Natural killer cell (primary cell): ENCODE results near the gene TMEM221. TPM values are rescaled to one million over a fixed set of nuclear protein-coding genes. Genes with fewer than 3 reads are reported as not detected.

Experiments
- ATAC-seq, 3 donors: fragments of 150-1000 bp in 2 of 3; fragments of 200-7000 bp in 1 of 3; cut with Tn5 transposase; 1 replicate in 1 of 3; 2 replicates in 2 of 3; pipeline ENCODE4 v1.10.0; 2021; ENCODE audit warnings: mild to moderate bottlenecking in 2 of 3, moderate library complexity in 2 of 3
- DNase-seq, 2 donors: peaks; one replicate each; pipeline versions ENCODE4 v3.0.0 to v3.0.0-alpha.2; 2013 to 2021; ENCODE audit warnings: mixed read lengths in 1 of 2
- H3K27ac ChIP-seq: one replicate; pipeline ENCODE4 v1.5.1; 2013; ENCODE audit warnings: mild to moderate bottlenecking, low read length
- H3K27me3 ChIP-seq: one replicate; pipeline ENCODE4 v1.6.1; 2013; ENCODE audit warnings: low read length; ENCODE audit not compliant: control insufficient read depth, insufficient read depth
- H3K36me3 ChIP-seq: one replicate; pipeline ENCODE4 v1.6.1; 2013; ENCODE audit warnings: low read length; ENCODE audit not compliant: control insufficient read depth, insufficient read depth
- H3K4me1 ChIP-seq: one replicate; pipeline ENCODE4 v1.6.1; 2013; ENCODE audit warnings: low read length; ENCODE audit not compliant: control insufficient read depth, insufficient read depth
- H3K4me3 ChIP-seq: one replicate; pipeline ENCODE4 v1.5.1; 2013; ENCODE audit warnings: low read length
- H3K9me3 ChIP-seq: one replicate; pipeline ENCODE4 v1.6.1; 2013; ENCODE audit warnings: low read length; ENCODE audit not compliant: control insufficient read depth, insufficient read depth
- H3K27ac Mint-ChIP-seq, 2 donors: one replicate each; pipeline ENCODE4 v1.8.0; 2022; ENCODE audit warnings: mild to moderate bottlenecking in 2 of 2, mixed read lengths in 2 of 2, moderate library complexity in 1 of 2
- H3K27me3 Mint-ChIP-seq, 2 donors: one replicate each; pipeline ENCODE4 v1.8.0; 2022; ENCODE audit warnings: low read depth in 2 of 2, mixed read lengths in 2 of 2
- H3K36me3 Mint-ChIP-seq: one replicate; pipeline ENCODE4 v1.8.0; 2022; ENCODE audit warnings: mixed read lengths
- H3K4me1 Mint-ChIP-seq, 2 donors: one replicate each; pipeline ENCODE4 v1.8.0; 2022; ENCODE audit warnings: mixed read lengths in 2 of 2
- H3K4me3 Mint-ChIP-seq: one replicate; pipeline ENCODE4 v1.8.0; 2022; ENCODE audit warnings: mild to moderate bottlenecking, moderate library complexity, mixed read lengths
- H3K9me3 Mint-ChIP-seq, 2 donors: one replicate each; pipeline ENCODE4 v1.8.0; 2022; ENCODE audit warnings: mixed read lengths in 2 of 2
- CTCF ChIP-seq: fragments of 200-600 bp; IDR thresholded peaks from one replicate; pipeline ENCODE4 v1.8.0; 2022; ENCODE audit warnings: antibody characterized with exemption
- WGBS: methylation state at CpG from one replicate; pipeline ENCODE4 v1.1.7; 2013; ENCODE audit warnings: missing lambda C conversion rate; ENCODE audit not compliant: insufficient coverage; 5-methylcytosine and 5-hydroxymethylcytosine counted together
- intact Hi-C: fragments of 100-400 bp; cut with micrococcal nuclease; formaldehyde crosslinking; loops from one replicate; pipeline ENCODE4 v1.14.2; 2022
- total RNA-seq, 4 donors: library from RNA; stranded (reverse); fragments of 120-200 nt in 1 of 4; gene quantifications; one replicate each; pipeline versions ENCODE4 v1.2.3 to v1.2.4, GENCODE V29; 2013 to 2022

Gene TMEM221
- total RNA-seq, 3 donors from 2014 or later (not counting 1 experiment from before 2014, with no cell fraction given), result not detected

- DNase-seq (no peak), ATAC-seq (no peak)
- H3K27ac ChIP-seq, result peak overlapping the region; percentile 84
- peak overlapping the region; percentile 90 to 96 for H3K27ac Mint-ChIP-seq
- no peaks in the 10 kb centered on the region for H3K27me3 ChIP-seq
- intact Hi-C loops, result loop anchor here (5.0 kb wide), 1 partner anchor 696 kb away; no protein-coding TSS in a partner anchor
- peak overlapping the region; percentile 98 for H3K4me3 Mint-ChIP-seq
- WGBS, result 82% methylated on average over 25 of the region's 25 CpGs
- no peaks in the 10 kb centered on the region for H3K9me3 Mint-ChIP-seq
- H3K9me3 ChIP-seq, result no peaks in the 10 kb centered on the region
- H3K36me3 ChIP-seq, result no peaks in the 10 kb centered on the region
- no peaks in the 10 kb centered on the region for H3K27me3 Mint-ChIP-seq
- H3K4me3 ChIP-seq, result no peak overlapping the region
- H3K4me1 Mint-ChIP-seq, result peaks cover 32 to 44% of the 10 kb centered on the region in 2 donors
- H3K36me3 Mint-ChIP-seq, result no peaks in the 10 kb centered on the region
- TF ChIP-seq CTCF, result no peak
- peaks cover 38% of the 10 kb centered on the region for H3K4me1 ChIP-seq
Observed at GRCh38 chr19:17468302-17469091, 20.0 kb upstream of the TMEM221 start.

- no peaks in the 10 kb centered on the region for H3K9me3 Mint-ChIP-seq
- Histone ChIP-seq H3K4me3 (no peak overlapping the region), H3K9me3 (no peaks in the 10 kb centered on the region), H3K27me3 (no peaks in the 10 kb centered on the region), H3K36me3 (no peaks in the 10 kb centered on the region), H3K27ac (no peak overlapping the region), H3K4me1 (peaks cover 30% of the 10 kb centered on the region)
- intact Hi-C loops, result loop anchor here (5.0 kb wide), 1 partner anchor 695 kb away; no protein-coding TSS in a partner anchor
- DNase-seq (no peak), ATAC-seq (no peak)
- peaks cover 25 to 36% of the 10 kb centered on the region in 2 donors for H3K4me1 Mint-ChIP-seq
- no peak for TF ChIP-seq CTCF
- no peaks in the 10 kb centered on the region for H3K36me3 Mint-ChIP-seq
- no peaks in the 10 kb centered on the region for H3K27me3 Mint-ChIP-seq
- WGBS, result 91% methylated on average over 12 of the region's 12 CpGs
- H3K4me3 Mint-ChIP-seq, result peak overlapping the region; percentile 31
- peak overlapping the region; percentile 36 to 63 for H3K27ac Mint-ChIP-seq
Observed at GRCh38 chr19:17467471-17468301, 19.2 kb upstream of the TMEM221 start.

- ATAC-seq (no peak), DNase-seq (no peak)
- H3K27me3 ChIP-seq, result no peaks in the 10 kb centered on the region
- Mint-ChIP-seq H3K36me3 (no peaks in the 10 kb centered on the region), H3K27ac (no peak overlapping the region), H3K9me3 (no peaks in the 10 kb centered on the region), H3K4me1 (peaks cover 25 to 32% of the 10 kb centered on the region in 2 donors), H3K27me3 (no peaks in the 10 kb centered on the region), H3K4me3 (no peak overlapping the region)
- intact Hi-C loops, result loop anchor here (1.0 to 5.0 kb wide), 2 partner anchors 120 to 694 kb away; no protein-coding TSS in a partner anchor
- TF ChIP-seq CTCF, result peak; percentile 14
- no peak overlapping the region for H3K4me3 ChIP-seq
- no peaks in the 10 kb centered on the region for H3K9me3 ChIP-seq
- H3K4me1 ChIP-seq, result peaks cover 25% of the 10 kb centered on the region
- WGBS, result 66% methylated on average over 5 of the region's 6 CpGs
- H3K27ac ChIP-seq, result no peak overlapping the region
- no peaks in the 10 kb centered on the region for H3K36me3 ChIP-seq
Observed at GRCh38 chr19:17466487-17466850, 18.0 kb upstream of the TMEM221 start.
